ENCODE results near the gene GRIA4.

GRIA4 gene

DNA sequence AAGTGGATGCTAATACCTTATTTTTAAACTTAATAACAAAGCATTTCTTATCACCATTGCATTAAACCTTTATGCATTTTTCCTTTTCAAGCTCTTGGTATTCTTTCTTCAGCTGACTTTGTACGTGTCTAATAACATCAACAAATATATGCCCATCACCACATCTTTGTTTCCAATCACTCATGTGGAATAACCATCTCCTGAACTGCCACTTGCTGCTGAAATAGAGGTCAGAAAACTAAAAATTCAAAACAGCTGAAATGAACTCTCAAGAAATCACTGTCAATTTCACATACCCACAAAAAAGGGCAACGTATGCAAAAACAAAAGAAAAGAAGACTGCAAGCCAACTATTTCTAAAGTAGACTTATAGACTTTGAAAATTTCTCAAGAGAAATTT is 404.7 kb downstream of the GRIA4 start:
- TF ChIP-seq, protein P1, sequence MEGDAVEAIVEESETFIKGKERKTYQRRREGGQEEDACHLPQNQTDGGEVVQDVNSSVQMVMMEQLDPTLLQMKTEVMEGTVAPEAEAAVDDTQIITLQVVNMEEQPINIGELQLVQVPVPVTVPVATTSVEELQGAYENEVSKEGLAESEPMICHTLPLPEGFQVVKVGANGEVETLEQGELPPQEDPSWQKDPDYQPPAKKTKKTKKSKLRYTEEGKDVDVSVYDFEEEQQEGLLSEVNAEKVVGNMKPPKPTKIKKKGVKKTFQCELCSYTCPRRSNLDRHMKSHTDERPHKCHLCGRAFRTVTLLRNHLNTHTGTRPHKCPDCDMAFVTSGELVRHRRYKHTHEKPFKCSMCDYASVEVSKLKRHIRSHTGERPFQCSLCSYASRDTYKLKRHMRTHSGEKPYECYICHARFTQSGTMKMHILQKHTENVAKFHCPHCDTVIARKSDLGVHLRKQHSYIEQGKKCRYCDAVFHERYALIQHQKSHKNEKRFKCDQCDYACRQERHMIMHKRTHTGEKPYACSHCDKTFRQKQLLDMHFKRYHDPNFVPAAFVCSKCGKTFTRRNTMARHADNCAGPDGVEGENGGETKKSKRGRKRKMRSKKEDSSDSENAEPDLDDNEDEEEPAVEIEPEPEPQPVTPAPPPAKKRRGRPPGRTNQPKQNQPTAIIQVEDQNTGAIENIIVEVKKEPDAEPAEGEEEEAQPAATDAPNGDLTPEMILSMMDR (IDR thresholded peaks at IDR 0.05; ENCODE audit: low read depth, low read length): no peak
- TF ChIP-seq MYC (IDR thresholded peaks at IDR 0.05; ENCODE audit: low read depth, low read length) (no peak), MAX (IDR thresholded peaks at IDR 0.05; ENCODE audit: low read depth, low read length) (no peak), POLR2A (IDR thresholded peaks at IDR 0.05; ENCODE audit: extremely low read depth, insufficient read length) (no peak)
- DNase-seq (ENCODE audit: low read depth): no peak
- no peak overlapping the region for H3K4me3 ChIP-seq (ENCODE audit: low read depth, low read length)

DNA sequence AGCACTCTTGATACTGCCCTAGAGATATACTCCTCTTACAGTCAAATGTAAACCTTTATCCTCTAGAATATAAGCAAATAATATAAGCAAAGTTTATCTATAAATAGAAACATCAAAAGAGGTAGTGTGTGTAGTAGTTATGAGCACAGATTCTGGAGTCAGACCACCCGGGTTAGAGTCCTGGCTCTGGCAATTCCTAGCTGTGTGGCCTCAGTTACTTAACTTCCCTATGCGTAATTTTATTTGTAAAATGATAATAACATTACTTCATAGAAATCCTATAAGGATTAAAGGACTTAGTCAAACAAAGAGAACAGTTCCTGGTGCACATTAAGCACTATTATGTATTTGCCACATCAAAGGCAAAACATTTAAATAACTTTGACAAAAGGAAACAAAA is 405.2 kb downstream of the GRIA4 start:
- TF ChIP-seq MAX (IDR thresholded peaks at IDR 0.05; ENCODE audit: low read depth, low read length) (no peak), POLR2A (IDR thresholded peaks at IDR 0.05; ENCODE audit: extremely low read depth, insufficient read length) (no peak), MYC (IDR thresholded peaks at IDR 0.05; ENCODE audit: low read depth, low read length) (no peak)
- TF ChIP-seq, protein P1 (IDR thresholded peaks at IDR 0.05; ENCODE audit: low read depth, low read length): no peak
- DNase-seq (ENCODE audit: low read depth): no peak
- no peak overlapping the region for H3K4me3 ChIP-seq (ENCODE audit: low read depth, low read length)

- H3K4me3 ChIP-seq (ENCODE audit: low read depth, low read length): no peak overlapping the region
- no peak for DNase-seq (ENCODE audit: low read depth)
- TF ChIP-seq, protein P1 (IDR thresholded peaks at IDR 0.05; ENCODE audit: low read depth, low read length): no peak
- TF ChIP-seq POLR2A (IDR thresholded peaks at IDR 0.05; ENCODE audit: extremely low read depth, insufficient read length): no peak
- no peak for TF ChIP-seq MAX (IDR thresholded peaks at IDR 0.05; ENCODE audit: low read depth, low read length)
- TF ChIP-seq MYC (IDR thresholded peaks at IDR 0.05; ENCODE audit: low read depth, low read length): no peak
Observed at GRCh38 chr11:106017093-106017492, 407.2 kb downstream of the GRIA4 start.

DNA sequence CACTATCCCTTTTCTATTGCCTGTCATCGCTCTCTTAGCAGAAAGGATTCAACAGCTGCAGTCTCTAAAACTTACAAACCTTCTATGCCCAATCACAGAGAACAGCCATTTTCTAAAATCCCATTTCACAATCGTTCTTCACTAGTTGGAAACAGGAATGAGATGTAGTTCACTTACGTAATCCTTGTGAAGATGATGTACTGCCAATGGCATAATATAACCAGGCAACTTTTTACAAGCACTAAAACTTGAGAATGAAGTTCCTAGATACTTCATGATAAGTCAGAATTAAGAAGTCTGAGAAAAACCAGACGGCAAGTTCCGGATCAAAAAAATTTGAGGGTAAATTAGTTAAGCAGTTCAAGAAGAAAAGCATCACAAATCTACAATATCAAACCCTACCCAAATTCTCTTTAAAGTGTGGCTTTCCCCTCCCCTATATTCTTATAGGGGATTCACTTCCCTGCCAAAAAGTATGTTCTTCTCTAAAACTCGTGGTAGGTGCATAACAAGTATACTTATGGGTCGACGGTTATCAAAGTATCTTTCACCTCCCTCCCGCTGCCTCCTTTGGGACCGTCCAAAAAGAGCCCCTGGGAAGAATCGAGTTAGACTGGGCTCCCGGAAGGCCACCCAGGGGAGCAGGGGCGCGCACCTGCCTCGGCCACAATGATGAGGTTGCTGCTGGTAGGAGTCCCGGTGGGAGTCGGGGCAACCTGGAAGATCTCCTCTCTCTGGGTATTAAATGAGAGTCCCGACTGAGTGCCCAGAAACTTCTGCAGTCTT is 411.5 kb downstream of the GRIA4 start:
- peak overlapping the region; percentile 85 for H3K4me3 ChIP-seq (ENCODE audit: low read depth, low read length)
- DNase-seq (ENCODE audit: low read depth): peak; percentile 50
- TF ChIP-seq MAX (IDR thresholded peaks at IDR 0.05; ENCODE audit: low read depth, low read length) (no peak; the same call in 1 of the 2 replicates), POLR2A (IDR thresholded peaks at IDR 0.05; ENCODE audit: extremely low read depth, insufficient read length) (no peak), MYC (IDR thresholded peaks at IDR 0.05; ENCODE audit: low read depth, low read length) (peak; percentile 6; the same call in 1 of the 2 replicates)
- TF ChIP-seq, protein P1 (IDR thresholded peaks at IDR 0.05; ENCODE audit: low read depth, low read length): no peak

DNA sequence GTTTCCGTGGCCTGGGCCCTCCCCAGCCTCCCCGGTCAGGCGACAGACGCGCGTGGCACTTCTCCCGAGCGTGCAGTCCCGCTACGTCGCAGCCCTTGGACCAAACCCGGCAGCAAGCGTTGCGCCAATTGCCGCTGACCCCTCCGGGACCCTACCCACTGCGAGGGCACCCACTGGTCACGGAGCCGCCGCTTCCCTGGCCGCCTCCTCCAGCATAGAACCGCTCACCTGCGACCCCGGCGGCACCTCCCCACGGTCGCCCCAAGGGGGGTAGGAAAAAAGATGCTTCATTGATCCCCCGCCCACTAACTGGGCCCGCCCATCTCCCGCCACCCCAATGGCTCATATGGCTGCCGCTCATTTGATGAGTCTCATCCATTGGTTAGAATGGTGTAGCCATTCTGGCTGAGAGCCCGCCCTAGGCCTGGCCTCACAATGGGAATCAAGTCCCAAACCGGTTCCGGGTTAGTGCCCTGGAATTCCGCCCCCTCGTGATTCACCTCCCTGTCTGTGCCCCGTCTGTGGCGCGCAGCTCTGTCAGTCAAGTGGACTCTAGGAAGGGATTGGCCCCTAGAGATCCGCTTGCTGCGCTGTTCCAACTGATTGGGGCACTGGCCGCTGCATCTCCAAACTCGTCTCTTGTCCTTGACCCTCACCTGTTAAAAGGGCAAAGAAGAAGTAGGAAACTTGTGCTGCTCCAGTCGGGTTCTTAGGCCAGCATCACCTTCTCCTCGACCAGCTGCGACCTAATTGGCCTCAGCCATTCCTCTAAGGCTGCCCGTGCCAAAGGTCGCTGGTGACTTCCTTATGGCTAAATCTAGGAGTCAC is 412.3 kb downstream of the GRIA4 start, which contains the start of gene MSANTD4:
Gene MSANTD4 (minus strand): TSS at position 274 of the 828 bp plus-strand sequence. CDS start 11,323 bp downstream, outside the sequence.
- TF ChIP-seq MAX (IDR thresholded peaks at IDR 0.05; ENCODE audit: low read depth, low read length): peak; percentile 42
- TF ChIP-seq, protein P1 (IDR thresholded peaks at IDR 0.05; ENCODE audit: low read depth, low read length): no peak
- TF ChIP-seq POLR2A (IDR thresholded peaks at IDR 0.05; ENCODE audit: extremely low read depth, insufficient read length): peak; percentile 47
- 0 out of 2 replicates have a peak, but pooled peaks have one; percentile 19 for TF ChIP-seq MYC (IDR thresholded peaks at IDR 0.05; ENCODE audit: low read depth, low read length)
- peak within 1 kb of the TSS; percentile 85 for H3K4me3 ChIP-seq (ENCODE audit: low read depth, low read length)
- DNase-seq (ENCODE audit: low read depth): peak; percentile 99

Measured in NB4 (cell line).